GM13976 (cell line): Measurements from ENCODE around the gene HOXA6.

Experiments used
- DNase-seq: peaks from one replicate; pipeline ENCODE4 v3.0.0; 2012; ENCODE audit warnings: low spot score
- CTCF ChIP-seq: IDR thresholded peaks from 2 replicates; pipeline ENCODE4 v1.5.1; 2012; ENCODE audit warnings: borderline replicate concordance, mild to moderate bottlenecking; ENCODE audit not compliant: insufficient read depth; ENCODE audit errors: extremely low read depth, missing control alignments, control extremely low read depth
- in situ Hi-C: fragments of 300-500 bp; cut with MboI; formaldehyde crosslinking; loops from one replicate; pipeline ENCODE4 v1.12.0; 2022; ENCODE audit warnings: low sequenced_read_pairs, mixed read lengths, inconsistent platforms; ENCODE audit not compliant: unreplicated experiment

Gene HOXA6

GRCh38 chr7:27104341-27105058, 43.1 kb downstream of the HOXA6 start:
- in situ Hi-C loops, result no loop called here
- DNase-seq, result no peak
- no peak for TF ChIP-seq CTCF

- no peak for DNase-seq
- TF ChIP-seq CTCF, result no peak
- in situ Hi-C loops, result no loop called here
Measured at GRCh38 chr7:27103489-27104226, 43.9 kb downstream of the HOXA6 start.

- in situ Hi-C loops, result no loop called here
- DNase-seq, result no peak
- no peak for TF ChIP-seq CTCF
Measured at GRCh38 chr7:27102581-27103442, 44.8 kb downstream of the HOXA6 start, which contains the start of gene HOXA2. Gene HOXA2 (minus strand): TSS chr7:27102683. CDS start chr7:27102500, 183 bp downstream.

GRCh38 chr7:27101957-27102580, 45.5 kb downstream of the HOXA6 start:
- in situ Hi-C loops, result no loop called here
- no peak for DNase-seq
- TF ChIP-seq CTCF, result no peak

GRCh38 chr7:27101171-27101956, 46.2 kb downstream of the HOXA6 start:
- in situ Hi-C loops, result no loop called here
- no peak for TF ChIP-seq CTCF

More at GRCh38 chr7:27101171-27101956, 46.2 kb downstream of the HOXA6 start:
- DNase-seq, result no peak
